ENCODE data around the gene ZNF185. TPM values are rescaled to one million over a fixed set of nuclear protein-coding genes. Genes with fewer than 3 reads are reported as not detected.

ZNF185 gene
- total and polyA plus RNA-seq, 2 of the 8 experiments (the other 6 are each of a cell fraction or from before 2014, with no cell fraction given): 15.6 to 20.1 TPM

DNA sequence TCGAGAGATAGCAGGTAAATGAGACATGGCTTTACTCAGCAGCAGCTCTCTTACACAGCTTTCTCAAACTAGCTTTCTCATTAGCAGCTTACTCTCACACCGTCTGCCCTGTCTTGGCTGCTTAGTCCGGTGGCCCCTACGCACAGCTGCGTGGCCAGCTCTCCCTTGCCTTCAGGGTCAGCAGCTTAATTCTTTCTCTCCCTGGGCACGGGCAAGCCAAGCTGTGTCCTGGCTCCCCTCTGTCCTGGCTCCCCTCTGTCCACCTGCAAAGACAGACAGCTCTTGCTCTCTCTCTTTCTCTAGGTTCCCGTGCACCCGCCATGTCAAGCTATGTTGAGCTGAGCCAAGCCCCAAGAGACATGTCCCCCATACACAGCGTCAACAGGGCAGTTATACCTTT lies 39.4 kb downstream of the ZNF185 start (continued):
- TF ChIP-seq TAF1 (IDR thresholded peaks at IDR 0.05; ENCODE audit: low read depth, low read length): no peak
- no peak for TF ChIP-seq FOSL1 (IDR thresholded peaks at IDR 0.05; ENCODE audit: insufficient read depth, low read depth, low read length)
- no peak for TF ChIP-seq POLR2A (IDR thresholded peaks at IDR 0.05; ENCODE audit: control extremely low read depth in 1 of 2, low read depth in 2 of 2, low read length in 2 of 2)
- no peak for TF ChIP-seq KDM5A (IDR thresholded peaks at IDR 0.05; ENCODE audit: low read length)
- no peak for TF ChIP-seq NRF1 (IDR thresholded peaks at IDR 0.05; ENCODE audit: low read depth, low read length)
- TF ChIP-seq KDM1A (IDR thresholded peaks at IDR 0.05; ENCODE audit: borderline replicate concordance, low read length): no peak

All from H1 (cell line).